ENCODE results near the gene RING1. TPM values are rescaled to one million over a fixed set of nuclear protein-coding genes. Genes with fewer than 3 reads are reported as not detected.

RING1 gene
- total RNA-seq, 1 experiment from 2014 or later = 31.0 TPM

GRCh38 chr6:33201147-33201545, 7.2 kb upstream of the RING1 start:
- peaks cover 4% of the 10 kb centered on the region; the same call in 1 of the 2 replicates for H3K79me2 ChIP-seq (ENCODE audit: insufficient read depth, low read length)

More at GRCh38 chr6:33201147-33201545, 7.2 kb upstream of the RING1 start:
- Histone ChIP-seq H3K23ac (ENCODE audit: insufficient read length, low read depth, low read length) (no peak overlapping the region), H3K9me3 (ENCODE audit: control insufficient read depth, low read depth, low read length) (no peaks in the 10 kb centered on the region), H3K14ac (ENCODE audit: insufficient read depth, low read length) (no peak overlapping the region), H2AK5ac (ENCODE audit: insufficient read length, low read length) (no peak overlapping the region), H3K23me2 (ENCODE audit: insufficient read length, low read depth, low read length, poor library complexity, severe bottlenecking) (peaks cover 18% of the 10 kb centered on the region), H3K56ac (ENCODE audit: insufficient read length, low read depth, low read length) (no peak overlapping the region), H2BK120ac (ENCODE audit: low read depth, low read length, poor library complexity, severe bottlenecking) (no peak overlapping the region), H4K5ac (ENCODE audit: insufficient read length, low read depth, low read length) (no peak overlapping the region), H4K20me1 (ENCODE audit: control insufficient read depth, insufficient read depth, insufficient read length) (no peaks in the 10 kb centered on the region), H3T11ph (ENCODE audit: low read length) (no peak overlapping the region), H4K8ac (replicated peaks; ENCODE audit: insufficient read length, low read depth, low read length) (no peak overlapping the region), H3K79me1 (ENCODE audit: insufficient read depth, low read depth, low read length, poor library complexity, severe bottlenecking) (no peaks in the 10 kb centered on the region), H2AFZ (ENCODE audit: low read length) (no peak overlapping the region), H3K27ac (ENCODE audit: insufficient read length, low read depth, low read length) (no peak overlapping the region), H3K27me3 (ENCODE audit: insufficient read depth, low read length) (peaks cover 10% of the 10 kb centered on the region; the same call in 1 of the 2 replicates), H3K4me1 (ENCODE audit: insufficient read depth, low read length) (peaks cover 15% of the 10 kb centered on the region; the same call in 1 of the 2 replicates), H4K91ac (ENCODE audit: insufficient read length, low read depth, low read length) (no peak overlapping the region), H2BK12ac (ENCODE audit: insufficient read length, low read depth, low read length) (no peak overlapping the region), H2BK5ac (ENCODE audit: insufficient read length, low read length) (no peak overlapping the region), H3K4me2 (ENCODE audit: insufficient read depth, insufficient read length, low read length) (peak overlapping the region; percentile 86), H3K18ac (ENCODE audit: insufficient read length, low read depth, low read length) (no peak overlapping the region), H3K9ac (ENCODE audit: extremely low read depth, insufficient read length, low read length) (peak overlapping the region; percentile 88), H2BK20ac (ENCODE audit: low read depth, low read length, poor library complexity, severe bottlenecking) (no peak overlapping the region), H2BK15ac (ENCODE audit: low read depth, low read length) (no peak overlapping the region), H3K4ac (ENCODE audit: low read depth, low read length) (no peak overlapping the region)
- Mint-ChIP-seq H3K9me3 (no peaks in the 10 kb centered on the region; a peak in 1 of 5 replicates), H3K27ac (peak overlapping the region; percentile 99), H3K4me1 (peaks cover 46 to 56% of the 10 kb centered on the region in 2 experiments), H3K27me3 (ENCODE audit: low read depth) (peaks cover 13% of the 10 kb centered on the region), H3K4me3 (peak overlapping the region; percentile 96 to 99), H3K36me3 (ENCODE audit: insufficient read depth in 1 of 3, low read depth in 3 of 3) (peaks cover 28 to 42% (median 32%) of the 10 kb centered on the region in 3 experiments)
- DNase-seq = no peak
- no CpG with 5 or more reads among the region's 14 CpGs for WGBS (ENCODE audit: extremely low coverage, insufficient read length, low lambda C conversion rate)
- TF ChIP-seq CTCF (conservative IDR thresholded peaks at IDR 0.05) = no peak
